H9 (cell line): ENCODE results near the gene DOCK1. TPM values are rescaled to one million over a fixed set of nuclear protein-coding genes. Genes with fewer than 3 reads are reported as not detected.

Experiments used
- DNase-seq: peaks from one replicate; pipeline ENCODE4 v3.0.0-alpha.2; 2017
- H2AFZ ChIP-seq: one replicate; pipeline ENCODE4 v1.6.1; 2013; ENCODE audit warnings: mild to moderate bottlenecking, low read length, control low read depth, moderate library complexity
- H2AK5ac ChIP-seq: 2 replicates; pipeline ENCODE4 v1.6.1; 2013; ENCODE audit warnings: low read length, control low read depth, mixed read lengths; ENCODE audit not compliant: insufficient read length
- H2BK120ac ChIP-seq: one replicate; pipeline ENCODE4 v1.6.1; 2013; ENCODE audit warnings: low read depth, mild to moderate bottlenecking, low read length, control low read depth, inconsistent platforms; ENCODE audit not compliant: poor library complexity, severe bottlenecking
- H2BK12ac ChIP-seq: 2 replicates; pipeline ENCODE4 v1.6.1; 2013; ENCODE audit warnings: low read length, control low read depth, mixed read lengths, low read depth; ENCODE audit not compliant: insufficient read length
- H2BK15ac ChIP-seq: 2 replicates; pipeline ENCODE4 v1.6.1; 2013; ENCODE audit warnings: low read depth, low read length, control low read depth
- H2BK20ac ChIP-seq: one replicate; pipeline ENCODE4 v1.6.1; 2013; ENCODE audit warnings: low read depth, mild to moderate bottlenecking, low read length, control low read depth, inconsistent platforms; ENCODE audit not compliant: poor library complexity, severe bottlenecking
- H2BK5ac ChIP-seq: 2 replicates; pipeline ENCODE4 v1.6.1; 2013; ENCODE audit warnings: low read length, control low read depth, mixed read lengths; ENCODE audit not compliant: insufficient read length
- H3K14ac ChIP-seq: 2 replicates; pipeline ENCODE4 v1.6.1; 2013; ENCODE audit warnings: low read length, control low read depth; ENCODE audit not compliant: insufficient read depth
- H3K18ac ChIP-seq: 2 replicates; pipeline ENCODE4 v1.6.1; 2013; ENCODE audit warnings: low read depth, mild to moderate bottlenecking, mixed read lengths, low read length, control low read depth; ENCODE audit not compliant: insufficient read length
- H3K23ac ChIP-seq: 2 replicates; pipeline ENCODE4 v1.6.1; 2013; ENCODE audit warnings: low read length, control low read depth, mixed read lengths, low read depth; ENCODE audit not compliant: insufficient read length
- H3K23me2 ChIP-seq: 2 replicates; pipeline ENCODE4 v1.6.1; 2013; ENCODE audit warnings: low read depth, mild to moderate bottlenecking, mixed read lengths, low read length, control low read depth; ENCODE audit not compliant: insufficient read length, poor library complexity, severe bottlenecking
- H3K27ac ChIP-seq: 2 replicates; pipeline ENCODE4 v1.5.1; 2013; ENCODE audit warnings: low read length, control low read depth, mixed read lengths, low read depth; ENCODE audit not compliant: insufficient read length
- H3K27me3 ChIP-seq: 2 replicates; pipeline ENCODE4 v1.6.1; 2013; ENCODE audit warnings: low read length, control low read depth, inconsistent platforms; ENCODE audit not compliant: insufficient read depth
- H3K4ac ChIP-seq: 2 replicates; pipeline ENCODE4 v1.6.1; 2013; ENCODE audit warnings: low read depth, mild to moderate bottlenecking, control low read depth, inconsistent platforms, low read length, moderate library complexity
- H3K4me1 ChIP-seq: 2 replicates; pipeline ENCODE4 v1.6.1; 2013; ENCODE audit warnings: low read length, control low read depth, inconsistent platforms; ENCODE audit not compliant: insufficient read depth
- H3K4me2 ChIP-seq: 2 replicates; pipeline ENCODE4 v1.6.1; 2013; ENCODE audit warnings: low read length, control low read depth, mixed read lengths; ENCODE audit not compliant: insufficient read length, insufficient read depth
- H3K56ac ChIP-seq: 2 replicates; pipeline ENCODE4 v1.6.1; 2013; ENCODE audit warnings: low read depth, mild to moderate bottlenecking, mixed read lengths, low read length, control low read depth; ENCODE audit not compliant: insufficient read length
- H3K79me1 ChIP-seq: 2 replicates; pipeline ENCODE4 v1.6.1; 2013; ENCODE audit warnings: low read depth, mild to moderate bottlenecking, moderate library complexity, low read length, control low read depth, inconsistent platforms; ENCODE audit not compliant: insufficient read depth, poor library complexity, severe bottlenecking
- H3K79me2 ChIP-seq: 2 replicates; pipeline ENCODE4 v1.6.1; 2013; ENCODE audit warnings: low read length, control low read depth, inconsistent platforms; ENCODE audit not compliant: insufficient read depth
- H3K9ac ChIP-seq: 2 replicates; pipeline ENCODE4 v1.6.1; 2013; ENCODE audit warnings: low read length, control low read depth, mixed read lengths; ENCODE audit not compliant: insufficient read length; ENCODE audit errors: extremely low read depth
- H3K9me3 ChIP-seq: one replicate; pipeline ENCODE4 v1.6.1; 2013; ENCODE audit warnings: low read depth, low read length, inconsistent platforms; ENCODE audit not compliant: control insufficient read depth
- H3T11ph ChIP-seq: one replicate; pipeline ENCODE4 v1.6.1; 2013; ENCODE audit warnings: mild to moderate bottlenecking, low read length, control low read depth, inconsistent platforms
- H4K20me1 ChIP-seq: one replicate; pipeline ENCODE4 v1.6.1; 2013; ENCODE audit not compliant: control insufficient read depth, insufficient read length, insufficient read depth
- H4K5ac ChIP-seq: 2 replicates; pipeline ENCODE4 v1.6.1; 2013; ENCODE audit warnings: low read depth, mild to moderate bottlenecking, mixed read lengths, low read length, control low read depth; ENCODE audit not compliant: insufficient read length
- H4K8ac ChIP-seq: replicated peaks from 2 replicates; pipeline ENCODE4 v1.6.1; 2013; ENCODE audit warnings: low read length, control low read depth, mixed read lengths, low read depth; ENCODE audit not compliant: insufficient read length
- H4K91ac ChIP-seq: 2 replicates; pipeline ENCODE4 v1.6.1; 2013; ENCODE audit warnings: low read depth, mild to moderate bottlenecking, moderate library complexity, mixed read lengths, low read length, control low read depth; ENCODE audit not compliant: insufficient read length
- H3K27ac Mint-ChIP-seq, 3 experiments: 2 replicates in 2 of 3; 3 replicates in 1 of 3; pipeline ENCODE4 v1.8.0; 2020 to 2021; ENCODE audit warnings: mixed read lengths in 3 of 3, mild to moderate bottlenecking in 1 of 3, moderate library complexity in 1 of 3
- H3K27me3 Mint-ChIP-seq: 2 replicates; pipeline ENCODE4 v1.8.0; 2021; ENCODE audit warnings: low read depth, mild to moderate bottlenecking, moderate library complexity, mixed read lengths
- H3K36me3 Mint-ChIP-seq, 3 experiments: 2 replicates in 2 of 3; 3 replicates in 1 of 3; pipeline ENCODE4 v1.8.0; 2020 to 2021; ENCODE audit warnings: low read depth in 3 of 3, mixed read lengths in 3 of 3; ENCODE audit not compliant: insufficient read depth in 1 of 3
- H3K4me1 Mint-ChIP-seq, 2 experiments: 2 replicates each; pipeline ENCODE4 v1.8.0; 2020; ENCODE audit warnings: mixed read lengths in 2 of 2
- H3K4me3 Mint-ChIP-seq, 2 experiments: 2 replicates in 1 of 2; 3 replicates in 1 of 2; pipeline ENCODE4 v1.8.0; 2020 to 2021; ENCODE audit warnings: mild to moderate bottlenecking in 2 of 2, mixed read lengths in 2 of 2, moderate library complexity in 1 of 2
- H3K9me3 Mint-ChIP-seq, 2 experiments: 2 replicates in 1 of 2; 3 replicates in 1 of 2; pipeline ENCODE4 v1.8.0; 2020; ENCODE audit warnings: mild to moderate bottlenecking in 2 of 2, mixed read lengths in 2 of 2, moderate library complexity in 1 of 2
- CTCF ChIP-seq: fragments of 200-600 bp; sonication (generic); conservative IDR thresholded peaks from 3 replicates; pipeline ENCODE4 v1.8.0; 2021; ENCODE audit warnings: antibody characterized with exemption, mild to moderate bottlenecking
- WGBS: extraction: QIAGEN DNeasy Blood & Tissue Kit; methylation state at CpG from one replicate; pipeline ENCODE4 v1.1.7; 2013; ENCODE audit warnings: missing lambda C conversion rate, low lambda C conversion rate, mixed read lengths; ENCODE audit not compliant: insufficient read length; ENCODE audit errors: extremely low coverage; 5-methylcytosine and 5-hydroxymethylcytosine counted together
- total RNA-seq: library from RNA; stranded (reverse); gene quantifications from 2 replicates; pipeline ENCODE4 v1.2.1, GENCODE V29; 2021

DOCK1 gene
- total RNA-seq, 1 experiment from 2014 or later: 57.0 TPM

DNA sequence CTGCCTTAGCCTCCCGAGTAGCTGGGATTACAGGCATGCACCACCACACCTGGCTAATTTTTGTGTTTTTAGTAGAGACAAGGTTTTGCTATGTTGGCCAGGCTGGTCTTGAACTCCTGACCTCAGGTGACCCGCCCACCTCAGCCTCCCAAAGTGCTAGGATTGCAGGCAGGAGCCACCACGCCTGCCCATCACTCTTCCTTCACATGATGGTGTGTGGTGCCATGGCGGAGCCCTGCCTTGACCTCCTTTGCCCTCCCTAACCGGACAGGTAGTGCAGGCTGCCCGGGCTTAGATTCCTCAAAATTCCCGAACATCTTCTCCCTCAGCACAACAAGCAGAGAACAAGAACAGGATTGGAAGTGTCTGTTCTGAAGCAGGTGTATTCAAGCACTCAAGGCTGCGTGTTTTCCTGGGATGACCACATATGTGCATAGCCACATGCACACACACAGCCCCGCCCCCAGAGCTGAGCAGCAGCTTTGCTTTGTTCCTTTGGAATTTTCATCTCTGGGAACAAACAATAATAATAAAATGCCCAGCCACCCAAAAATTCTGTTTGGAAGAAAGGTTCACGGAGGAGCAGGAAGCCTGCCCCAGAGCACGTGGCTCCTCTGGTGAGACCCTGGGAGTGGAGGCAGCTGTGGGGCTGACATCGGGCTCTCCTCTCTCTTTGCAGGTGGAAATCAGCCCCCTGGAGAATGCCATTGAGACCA, 512.6 kb downstream of the DOCK1 start:
- Histone ChIP-seq H3K9me3 (no peaks in the 10 kb centered on the region), H2BK20ac (no peak overlapping the region), H2BK5ac (no peak overlapping the region), H2BK15ac (no peak overlapping the region), H2AFZ (no peak overlapping the region), H3K56ac (no peak overlapping the region), H3K27ac (no peak overlapping the region), H3K27me3 (no peaks in the 10 kb centered on the region), H3K23ac (no peak overlapping the region), H3K18ac (no peak overlapping the region), H3T11ph (no peak overlapping the region), H3K14ac (no peak overlapping the region), H3K23me2 (no peaks in the 10 kb centered on the region), H3K4me1 (no peaks in the 10 kb centered on the region; the same call in 1 of the 2 replicates), H2BK120ac (no peak overlapping the region), H4K8ac (no peak overlapping the region), H3K4ac (no peak overlapping the region), H3K9ac (no peak overlapping the region), H4K5ac (no peak overlapping the region), H4K20me1 (no peaks in the 10 kb centered on the region), H2AK5ac (no peak overlapping the region), H3K79me1 (no peaks in the 10 kb centered on the region), H2BK12ac (no peak overlapping the region), H3K4me2 (no peak overlapping the region), H3K79me2 (no peaks in the 10 kb centered on the region), H4K91ac (no peak overlapping the region)
- peaks cover 3 to 14% (median 6%) of the 10 kb centered on the region in 3 experiments; a peak in 5 of 7 replicates for H3K36me3 Mint-ChIP-seq
- DNase-seq: no peak
- WGBS: no CpG with 5 or more reads among the region's 12 CpGs
- no peaks in the 10 kb centered on the region for H3K27me3 Mint-ChIP-seq
- H3K27ac Mint-ChIP-seq: peak overlapping the region in 1 of 3 experiments; percentile 18; a peak in 2 of 7 replicates
- peaks cover 5 to 7% of the 10 kb centered on the region in 2 experiments for H3K4me1 Mint-ChIP-seq
- no peak for TF ChIP-seq CTCF
- no peaks in the 10 kb centered on the region for H3K9me3 Mint-ChIP-seq
- H3K4me3 Mint-ChIP-seq: no peak overlapping the region
